Measurements from ENCODE around the gene POLR3H.

The POLR3H gene

DNA sequence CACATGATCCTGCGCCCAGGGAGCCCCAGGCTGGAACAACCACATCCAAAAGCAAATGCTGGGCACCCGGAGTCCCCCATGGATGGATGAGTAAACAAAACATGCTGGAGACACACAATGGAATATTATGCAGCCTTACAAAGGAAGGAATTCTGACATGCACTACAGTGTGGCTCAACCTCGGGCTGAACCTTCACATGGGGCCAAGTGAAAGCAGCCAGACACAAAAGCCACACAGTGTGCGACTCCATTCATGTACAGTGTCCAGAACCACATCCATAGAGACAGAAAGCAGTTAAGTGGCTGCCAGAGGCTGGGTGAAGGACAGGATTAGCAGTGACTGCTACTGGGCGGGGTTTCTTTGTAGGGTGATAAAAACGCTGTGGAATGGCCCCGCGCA lies 10.1 kb downstream of the POLR3H start:
- DNase-seq (ENCODE audit: low spot score): no peak

- DNase-seq (ENCODE audit: low spot score): peak; percentile 87
Measured at GRCh38 chr22:41532908-41533825, 11.1 kb downstream of the POLR3H start.

DNA sequence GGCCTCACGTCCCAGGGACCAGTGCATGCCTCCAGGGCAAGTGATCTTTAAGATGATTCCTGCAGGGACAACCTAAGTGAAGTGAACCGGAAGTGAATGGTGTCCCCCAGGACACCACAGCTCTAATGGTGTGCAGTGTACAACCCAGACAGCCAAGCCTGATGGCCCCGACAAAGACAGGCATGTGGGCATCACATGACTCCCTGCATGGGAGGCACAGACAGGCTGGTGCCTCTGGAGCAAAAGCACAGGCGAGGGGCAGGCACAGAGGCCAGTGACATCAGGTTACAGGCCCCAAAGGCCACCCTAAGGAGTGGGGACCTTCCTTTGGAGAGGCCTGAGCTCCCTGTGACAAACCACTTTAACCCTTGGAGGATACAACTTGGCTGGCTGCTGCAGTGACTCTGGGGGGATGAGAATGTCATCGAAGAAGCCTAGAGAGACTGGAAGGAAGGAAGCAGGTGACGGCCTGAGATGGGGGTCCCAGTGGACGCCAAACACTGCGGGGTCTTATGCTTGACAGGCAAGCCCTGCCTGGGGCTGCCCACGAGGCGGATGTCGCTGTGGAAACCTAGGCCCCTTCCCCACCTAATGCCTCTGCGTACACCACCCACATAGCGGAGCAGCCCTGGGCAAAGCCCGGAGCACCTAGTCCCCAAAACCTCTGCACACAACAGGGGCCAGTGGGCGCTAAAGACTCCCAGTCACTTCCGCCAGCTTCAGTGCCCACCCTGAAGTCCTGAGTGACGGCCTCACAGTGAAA lies 12.4 kb downstream of the POLR3H start:
- no peak for DNase-seq (ENCODE audit: low spot score)

DNA sequence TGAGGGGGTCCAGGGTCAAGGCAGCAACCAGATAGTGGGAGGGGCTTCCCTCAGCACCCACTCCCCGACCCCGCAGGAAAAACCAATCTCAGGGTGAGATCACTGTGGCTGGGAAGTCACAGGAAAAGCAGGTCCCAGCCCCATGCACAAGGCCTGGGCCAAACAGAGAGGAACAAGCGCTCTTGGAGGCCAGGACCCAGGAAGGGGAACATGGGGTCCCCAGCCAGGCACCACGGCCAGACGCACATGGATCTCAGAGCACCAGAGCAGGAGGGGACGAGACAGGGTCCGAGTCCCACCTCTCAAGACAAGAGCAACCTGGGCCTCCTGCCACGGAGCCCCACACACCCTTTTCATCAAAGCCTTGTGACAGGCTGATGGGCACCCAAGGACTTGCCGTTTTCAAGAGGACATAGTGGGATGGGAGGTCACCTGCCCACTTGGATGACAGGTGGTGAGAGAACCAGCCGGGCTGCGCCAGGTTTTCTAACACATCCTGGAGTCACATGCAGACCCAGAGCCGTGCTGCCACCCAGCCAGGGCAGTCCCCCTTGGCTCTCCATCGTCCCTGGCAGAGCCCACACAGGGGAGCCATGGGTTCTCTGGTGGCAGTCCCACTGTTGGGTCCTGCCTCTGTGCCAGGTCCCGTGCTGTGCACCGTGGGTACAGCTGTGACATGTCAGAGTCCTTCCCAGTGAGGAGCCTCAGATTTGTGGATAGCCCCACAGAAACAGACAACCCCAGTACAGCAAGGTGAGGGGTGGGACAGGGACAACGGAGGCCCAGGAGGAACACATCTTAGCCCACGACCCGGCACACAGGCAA lies 13.2 kb downstream of the POLR3H start:
- DNase-seq (ENCODE audit: low spot score): no peak

DNA sequence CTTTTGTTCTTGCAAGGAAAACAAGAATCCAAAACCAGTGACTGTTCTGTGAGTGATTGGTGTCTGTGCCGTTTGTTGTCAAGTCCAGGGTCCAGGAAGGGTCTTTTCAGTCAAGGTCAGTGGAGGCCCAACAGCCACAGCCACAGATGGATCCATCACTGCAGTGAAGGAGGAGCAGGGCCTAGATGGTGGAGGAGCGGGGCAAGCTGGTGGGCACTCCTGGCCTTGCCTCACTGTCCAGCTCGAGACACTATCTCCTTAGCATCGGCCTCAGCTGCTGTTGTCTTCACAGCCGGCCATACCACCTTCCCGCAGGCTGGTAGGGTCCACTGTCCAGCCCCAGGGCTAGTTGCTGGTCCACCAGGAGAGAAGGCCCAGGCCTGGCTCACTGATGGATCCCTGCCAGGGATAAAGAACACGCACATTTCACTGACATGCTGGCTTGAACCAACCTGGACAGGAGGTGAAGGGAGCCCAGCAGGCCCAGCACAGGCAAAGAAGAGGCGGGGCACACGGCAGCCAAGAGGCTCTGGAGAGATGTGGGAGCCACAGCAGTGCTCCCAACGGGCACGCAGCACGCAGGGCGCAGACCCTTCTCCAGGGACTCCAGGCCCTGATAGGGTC lies 15.2 kb downstream of the POLR3H start:
- DNase-seq (ENCODE audit: low spot score): no peak

GRCh38 chr22:41528132-41528766 lies 16.0 kb downstream of the POLR3H start:
- DNase-seq (ENCODE audit: low spot score): no peak

DNA sequence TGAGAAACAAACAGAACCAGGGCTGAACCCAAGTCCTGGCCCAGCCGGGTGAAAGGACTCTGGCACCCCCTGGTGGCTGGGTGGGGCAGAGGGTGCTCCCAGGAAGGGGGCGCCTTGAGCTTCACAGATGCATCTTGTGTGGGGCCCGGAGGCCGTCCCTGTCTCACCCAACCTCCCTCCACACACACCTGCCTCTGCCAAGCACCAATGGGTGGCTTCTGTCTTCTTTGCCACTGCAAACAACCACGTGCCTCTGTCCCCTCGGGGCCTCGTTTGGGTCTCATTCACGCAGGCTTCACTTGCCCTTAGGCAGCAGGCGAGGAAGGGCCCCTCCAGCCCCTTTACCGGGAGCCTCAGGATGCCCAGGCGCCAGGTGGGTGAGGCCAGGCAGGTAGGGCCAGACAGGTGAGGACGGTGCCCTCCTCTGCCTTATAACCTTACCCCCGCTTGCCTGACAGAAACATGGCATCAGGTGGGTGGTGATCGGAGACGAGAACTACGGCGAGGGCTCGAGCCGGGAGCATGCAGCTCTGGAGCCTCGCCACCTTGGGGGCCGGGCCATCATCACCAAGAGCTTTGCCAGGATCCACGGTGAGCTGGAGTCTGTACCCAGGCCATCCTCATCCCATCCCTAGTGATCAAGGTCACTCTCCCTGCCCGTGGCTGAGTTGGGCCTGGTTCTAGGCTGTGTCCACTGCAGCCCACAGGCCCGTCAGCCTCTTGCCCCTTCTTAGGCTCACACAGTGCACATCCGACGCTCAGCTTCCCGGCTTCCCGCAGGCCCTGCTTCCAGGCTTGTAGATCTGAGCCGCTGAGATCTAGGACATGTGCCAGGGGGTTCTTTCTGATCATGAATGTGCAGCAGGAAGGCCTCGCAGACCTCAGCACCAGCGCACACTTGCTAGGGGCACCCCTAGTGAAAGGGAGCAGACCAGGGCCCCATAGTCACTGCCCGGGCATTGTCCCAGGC lies 17.2 kb downstream of the POLR3H start:
- peak; percentile 67 for DNase-seq (ENCODE audit: low spot score)

- no peak for DNase-seq (ENCODE audit: low spot score)
Measured at GRCh38 chr22:41526226-41526829, 17.9 kb downstream of the POLR3H start.

GRCh38 chr22:41525450-41526225 lies 18.6 kb downstream of the POLR3H start:
- no peak for DNase-seq (ENCODE audit: low spot score)

DNA sequence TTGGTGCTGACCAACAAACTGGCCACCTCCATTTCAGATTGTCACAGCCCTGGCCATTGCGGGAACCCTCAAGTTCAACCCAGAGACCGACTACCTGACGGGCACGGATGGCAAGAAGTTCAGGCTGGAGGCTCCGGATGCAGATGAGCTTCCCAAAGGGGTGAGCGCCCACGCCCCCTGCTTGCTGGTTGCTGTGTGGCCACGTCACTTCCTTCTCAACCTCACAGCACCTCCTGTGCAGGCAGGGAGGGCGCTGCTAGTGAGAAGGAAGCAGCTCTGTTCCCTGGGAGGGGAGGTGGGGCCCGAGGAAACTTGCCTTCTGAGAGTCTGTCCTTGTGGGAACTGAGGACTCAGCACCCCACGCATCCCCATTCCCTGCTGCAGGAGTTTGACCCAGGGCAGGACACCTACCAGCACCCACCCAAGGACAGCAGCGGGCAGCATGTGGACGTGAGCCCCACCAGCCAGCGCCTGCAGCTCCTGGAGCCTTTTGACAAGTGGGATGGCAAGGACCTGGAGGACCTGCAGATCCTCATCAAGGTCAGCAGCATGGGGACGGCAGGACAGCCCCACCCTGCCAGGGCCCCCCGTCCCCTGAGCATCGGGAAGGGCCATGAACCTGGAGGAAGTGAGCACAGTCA lies 19.3 kb downstream of the POLR3H start:
- no peak for DNase-seq (ENCODE audit: low spot score)

- DNase-seq (ENCODE audit: low spot score): no peak
Measured at GRCh38 chr22:41524251-41524661, 20.0 kb downstream of the POLR3H start.

DNA sequence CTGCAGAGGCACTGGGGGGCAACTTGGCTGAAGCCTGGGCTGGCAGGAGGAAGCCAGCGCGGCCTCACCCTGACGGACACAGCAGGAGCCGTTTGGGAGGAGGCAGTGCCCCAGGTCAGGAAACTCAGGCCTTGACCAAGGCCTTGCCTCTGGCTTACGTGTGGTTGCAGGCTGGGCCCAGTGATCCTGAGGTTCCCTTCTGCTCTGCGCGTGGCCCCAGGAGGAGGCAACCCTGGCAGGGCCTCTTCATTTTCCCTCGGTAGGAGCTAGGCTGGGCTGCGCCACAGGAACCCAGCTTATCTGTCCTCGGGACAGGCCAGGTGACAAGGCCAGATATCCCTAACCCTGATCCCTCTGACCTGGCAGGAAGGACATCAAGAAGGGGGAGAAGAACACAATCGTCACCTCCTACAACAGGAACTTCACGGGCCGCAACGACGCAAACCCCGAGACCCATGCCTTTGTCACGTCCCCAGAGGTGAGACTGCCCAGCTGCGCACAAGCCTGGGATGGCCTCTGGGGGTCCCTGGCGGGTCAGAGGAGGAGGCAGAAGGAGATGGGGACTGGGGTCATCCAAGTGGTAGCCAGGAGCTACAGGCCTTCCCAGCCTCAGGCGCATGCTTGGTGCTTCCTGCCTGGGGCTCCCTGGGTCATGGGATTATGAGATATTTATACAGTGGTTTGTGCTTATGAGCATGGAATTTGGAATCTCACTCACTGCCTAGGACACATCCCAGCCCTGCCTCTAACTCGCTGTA lies 20.6 kb downstream of the POLR3H start:
- no peak for DNase-seq (ENCODE audit: low spot score)

GRCh38 chr22:41522813-41523212 lies 21.5 kb downstream of the POLR3H start:
- DNase-seq (ENCODE audit: low spot score): no peak

GRCh38 chr22:41521126-41521525 lies 23.1 kb downstream of the POLR3H start:
- no peak for DNase-seq (ENCODE audit: low spot score)

DNA sequence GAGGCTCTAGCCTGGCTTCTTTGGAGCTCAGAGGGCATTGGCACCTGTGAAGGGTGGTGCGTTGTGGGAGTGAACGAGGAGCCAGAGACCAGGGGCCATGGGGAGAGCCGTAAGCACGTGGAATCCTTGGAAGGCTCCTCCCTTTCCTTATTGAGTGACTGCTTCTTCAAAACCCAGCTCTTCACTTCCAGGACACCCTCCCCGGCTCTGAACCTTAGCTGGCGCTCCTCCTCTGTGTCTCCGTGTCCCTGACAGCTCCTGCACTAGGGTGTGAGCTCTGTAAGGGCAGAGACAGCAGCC lies 26.3 kb downstream of the POLR3H start:
- DNase-seq (ENCODE audit: low spot score): no peak

- DNase-seq (ENCODE audit: low spot score): peak; percentile 81
Measured at GRCh38 chr22:41517172-41518047, 26.9 kb downstream of the POLR3H start.

GRCh38 chr22:41516462-41516861 lies 27.8 kb downstream of the POLR3H start:
- DNase-seq (ENCODE audit: low spot score): no peak

All from ecto neural progenitor cell (in vitro differentiated cells).